HS-27A (cell line): ENCODE measurements around the gene AVPR1B.
A peak's percentile ranks its signal among the peaks of the same experiment; 100 is the strongest.

Experiments
- DNase-seq: peaks from one replicate; pipeline ENCODE4 v3.0.0-alpha.2; 2012; ENCODE audit warnings: low read depth, missing footprints

Gene AVPR1B

DNA sequence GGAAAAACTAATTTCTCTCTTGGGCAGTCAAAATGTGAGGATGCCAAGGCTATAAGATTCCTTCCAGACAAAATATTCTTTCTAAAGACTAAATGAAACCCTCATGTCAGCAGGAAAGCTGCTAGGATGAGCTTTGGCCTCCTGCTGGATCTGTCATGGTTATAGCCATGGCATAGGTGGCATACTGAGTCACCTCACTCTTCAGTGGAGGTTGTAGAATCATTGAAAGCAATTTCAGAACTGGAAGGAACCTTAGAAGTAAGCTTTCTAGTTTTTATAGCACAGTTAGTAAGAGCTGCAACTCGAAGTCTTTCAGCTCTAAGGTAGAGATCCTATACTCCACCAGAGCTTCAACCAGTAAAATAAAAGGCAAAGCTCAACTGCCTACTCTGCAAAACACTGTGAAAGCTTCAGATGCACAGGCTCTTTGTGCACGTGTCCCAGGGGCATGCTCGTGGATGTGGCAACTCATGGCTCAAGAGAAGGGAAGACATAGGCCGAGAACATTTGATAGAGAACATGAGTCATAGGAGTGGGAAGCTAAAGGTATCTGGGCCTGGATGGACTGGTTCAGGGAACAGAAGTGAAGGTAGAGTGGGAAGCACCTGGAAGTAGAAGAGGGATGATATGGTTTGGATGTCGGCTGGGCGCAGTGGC lies 5.8 kb downstream of the AVPR1B start:
- no peak for DNase-seq

GRCh38 chr1:206110820-206111219 lies 6.4 kb downstream of the AVPR1B start:
- DNase-seq = no peak

DNA sequence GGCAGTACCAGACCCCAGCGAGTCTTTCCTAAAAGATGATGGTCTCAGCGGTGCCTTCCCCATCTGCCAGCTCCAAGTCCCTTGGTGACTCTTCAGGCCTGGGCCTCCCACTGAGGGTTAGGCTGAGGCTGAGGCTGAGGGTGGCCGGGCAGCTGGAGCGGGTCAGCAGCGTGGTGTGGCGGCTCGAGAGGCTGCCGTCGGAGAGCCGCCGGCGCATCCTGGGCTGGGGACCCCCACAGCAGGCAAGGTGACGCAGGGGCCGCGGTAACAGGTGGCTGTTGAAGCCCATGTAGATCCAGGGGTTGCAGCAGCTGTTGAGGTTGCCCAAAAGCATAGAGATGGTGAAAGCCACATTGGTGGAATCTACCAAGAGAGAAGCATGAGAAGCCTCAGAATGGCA lies 7.0 kb downstream of the AVPR1B start:
- no peak for DNase-seq

GRCh38 chr1:206109718-206110117 lies 7.5 kb downstream of the AVPR1B start:
- DNase-seq = no peak

GRCh38 chr1:206108635-206109034 lies 8.6 kb downstream of the AVPR1B start:
- no peak for DNase-seq

GRCh38 chr1:206107168-206107544 lies 10.0 kb downstream of the AVPR1B start:
- no peak for DNase-seq

- DNase-seq = peak; percentile 34
Observed at GRCh38 chr1:206106328-206107167, 10.6 kb downstream of the AVPR1B start.

DNA sequence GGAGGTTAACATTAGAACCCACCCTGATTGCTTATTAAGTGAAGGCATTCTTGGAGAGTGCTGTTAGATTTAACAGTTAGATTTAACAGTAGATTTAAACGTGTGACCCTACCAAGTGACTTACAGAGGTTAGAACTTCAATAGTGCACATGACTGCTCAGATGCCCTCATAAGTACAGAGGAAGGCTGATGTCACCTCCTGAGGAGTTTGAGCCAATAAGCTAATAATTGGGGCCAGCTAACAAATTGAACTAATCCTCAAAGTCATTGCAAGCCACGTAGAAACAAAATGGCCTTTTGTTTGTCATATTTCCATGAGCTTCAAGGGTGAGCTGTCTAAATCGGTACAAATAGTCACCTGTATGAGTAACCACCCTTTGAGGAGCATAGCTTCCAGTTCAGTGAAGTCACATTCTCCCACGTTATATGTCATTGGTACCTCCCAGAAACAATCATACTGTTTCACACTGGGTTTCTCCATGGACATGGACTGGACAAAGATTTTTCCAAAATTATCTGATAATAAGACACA lies 11.7 kb downstream of the AVPR1B start:
- no peak for DNase-seq

GRCh38 chr1:206103979-206104378 lies 13.2 kb downstream of the AVPR1B start:
- DNase-seq = no peak

DNA sequence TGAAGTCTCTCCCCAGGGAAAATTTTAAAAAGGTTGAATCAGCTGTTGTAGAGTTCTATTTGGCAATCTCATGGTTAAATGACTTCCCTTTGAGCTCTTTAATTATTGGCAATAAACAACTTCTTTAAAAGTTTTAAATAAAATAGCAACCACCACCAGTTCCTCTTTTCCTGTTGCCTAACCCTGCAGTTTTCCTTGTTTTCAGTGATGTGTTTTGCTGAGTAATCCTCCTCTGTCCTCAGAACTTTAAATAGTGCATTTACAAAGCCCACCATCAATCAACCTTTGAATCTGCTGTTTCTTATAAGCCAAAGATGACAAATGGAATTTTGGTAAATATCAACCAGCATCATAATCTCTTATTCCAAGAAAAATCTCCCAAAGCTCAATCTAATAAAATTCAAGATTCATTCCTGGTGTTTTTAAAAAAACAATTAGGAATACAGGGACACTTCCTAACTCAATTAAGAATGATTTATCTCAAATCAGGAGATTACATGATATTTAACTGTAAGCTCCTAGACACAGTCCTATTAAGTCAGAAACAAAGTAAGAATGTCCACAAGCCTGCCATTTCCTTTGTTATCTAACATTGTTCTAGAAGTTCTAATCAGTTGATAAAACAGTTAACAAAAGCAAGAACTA lies 14.8 kb downstream of the AVPR1B start:
- DNase-seq = no peak

DNA sequence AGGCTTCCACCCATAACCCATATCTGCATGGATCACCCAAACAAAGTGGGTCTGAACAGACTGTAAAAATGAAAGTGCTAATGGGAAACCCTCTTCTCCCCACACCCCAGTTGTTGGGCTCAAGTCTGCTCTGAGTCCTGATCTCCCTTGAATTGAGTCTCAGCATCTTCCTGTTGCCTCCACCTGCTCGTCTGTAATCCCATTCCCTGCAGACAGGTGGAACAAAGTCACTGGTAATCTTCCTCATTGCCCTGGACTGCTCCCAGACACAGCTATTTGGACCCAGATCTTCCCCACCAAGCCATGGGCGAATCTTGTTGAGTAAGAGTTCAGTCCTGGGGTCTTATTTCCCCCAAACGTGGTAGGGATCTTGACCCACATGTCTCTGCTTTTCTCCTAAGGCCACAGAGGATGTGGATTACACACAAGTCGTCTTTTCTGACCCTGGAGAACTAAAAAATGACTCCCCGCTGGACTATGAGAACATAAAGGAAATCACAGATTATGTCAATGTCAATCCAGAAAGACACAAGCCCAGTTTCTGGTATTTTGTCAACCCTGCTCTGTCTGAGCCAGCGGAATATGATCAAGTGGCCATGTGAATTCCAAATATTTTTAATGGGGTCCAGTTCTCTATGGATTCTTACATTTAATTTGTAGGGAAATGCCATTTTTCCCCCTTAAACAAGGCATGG lies 15.7 kb downstream of the AVPR1B start:
- no peak for DNase-seq

DNA sequence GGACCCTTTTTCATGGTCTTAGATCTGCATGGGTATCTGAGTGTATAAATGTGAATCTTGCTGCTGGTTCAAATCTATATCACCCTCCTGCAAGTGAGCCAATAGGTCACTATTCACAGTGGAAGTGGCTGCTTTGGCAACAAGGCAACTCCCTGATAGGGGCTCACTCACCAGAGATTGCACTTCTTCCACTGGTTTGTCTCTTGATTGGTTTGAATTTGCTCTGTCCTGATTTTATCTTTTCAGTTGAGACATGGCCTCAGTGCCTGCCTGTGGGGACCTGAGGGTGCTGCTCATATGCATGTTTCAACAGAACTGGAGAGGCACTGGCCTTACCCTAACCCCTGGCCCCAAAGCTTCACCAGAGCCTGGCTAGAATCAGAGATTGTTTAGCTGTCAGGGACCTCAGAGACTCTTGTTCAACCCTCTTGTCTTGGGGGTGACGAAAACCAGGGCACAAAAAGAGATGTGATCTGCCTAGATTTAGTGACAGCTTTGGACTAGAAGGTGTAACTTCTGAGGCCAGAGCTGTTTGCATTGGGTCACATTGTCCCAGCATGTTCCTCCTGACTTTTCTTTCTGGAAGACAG lies 16.9 kb downstream of the AVPR1B start:
- no peak for DNase-seq

- no peak for DNase-seq
Observed at GRCh38 chr1:206098242-206098919, 18.8 kb downstream of the AVPR1B start.

DNA sequence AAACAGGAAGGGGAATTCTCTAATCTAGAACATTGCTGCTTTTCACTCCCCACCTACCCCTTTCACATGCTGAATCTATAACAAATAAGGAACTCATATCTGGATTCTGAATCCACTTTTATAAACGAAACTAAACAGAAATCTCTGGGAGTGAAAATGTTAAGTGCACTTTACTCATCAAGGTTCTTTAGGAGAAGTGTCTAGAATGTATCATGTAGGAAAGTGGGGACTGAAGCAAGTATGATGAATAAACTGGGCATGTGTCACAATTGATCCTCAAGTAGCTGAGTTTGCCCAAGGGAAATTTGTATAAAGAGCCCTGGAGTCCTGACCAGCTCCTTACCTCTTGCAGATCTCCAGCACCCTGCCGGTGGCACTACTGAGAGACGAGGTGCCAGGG lies 19.8 kb downstream of the AVPR1B start:
- DNase-seq = no peak

GRCh38 chr1:206094024-206094423 lies 23.2 kb downstream of the AVPR1B start:
- no peak for DNase-seq

DNA sequence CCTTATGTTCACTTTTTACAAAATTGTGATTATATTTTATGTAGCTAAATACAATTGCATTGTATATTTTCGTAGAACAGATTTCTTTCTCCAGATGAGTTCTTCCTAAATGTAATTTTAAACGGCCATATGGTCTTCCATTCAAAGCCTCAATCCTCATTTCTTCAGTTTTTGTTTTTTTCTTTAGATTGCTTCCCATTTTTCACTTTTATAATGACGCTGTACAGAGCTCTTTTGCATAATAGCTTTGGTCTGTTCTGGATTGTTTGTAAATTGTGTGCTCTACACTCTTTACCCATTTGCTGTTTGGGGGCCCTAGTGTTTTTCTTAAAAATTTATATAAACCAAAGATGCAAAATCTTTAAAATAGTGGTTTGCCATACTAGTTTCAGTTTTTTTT lies 27.8 kb downstream of the AVPR1B start:
- no peak for DNase-seq

GRCh38 chr1:206087091-206087490 lies 30.1 kb downstream of the AVPR1B start:
- DNase-seq = no peak

- no peak for DNase-seq
Observed at GRCh38 chr1:206083750-206084149, 33.4 kb downstream of the AVPR1B start.

- DNase-seq = no peak
Observed at GRCh38 chr1:206082831-206083695, 34.1 kb downstream of the AVPR1B start.

DNA sequence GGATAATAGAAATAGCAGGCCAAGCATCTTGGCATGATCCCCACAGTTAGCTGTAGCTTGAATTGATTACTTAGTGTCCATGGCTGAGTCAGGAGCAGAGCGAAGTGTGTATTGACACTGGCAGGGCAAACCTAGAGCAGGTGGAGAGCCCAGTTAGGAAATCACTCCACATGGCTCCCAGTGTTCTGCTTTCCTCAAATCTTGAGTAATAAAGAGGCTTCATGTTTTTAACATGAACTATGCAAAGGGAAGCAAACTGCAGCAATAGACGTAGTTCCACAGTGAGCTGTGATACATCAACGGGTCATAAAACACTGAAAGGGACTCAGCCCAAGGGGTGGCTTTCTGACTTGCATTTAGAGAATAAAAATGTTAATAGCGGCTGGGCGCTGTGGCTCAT lies 35.3 kb downstream of the AVPR1B start:
- DNase-seq = no peak
